H7 (cell line): Measurements from ENCODE around the gene GMDS. TPM values are rescaled to one million over a fixed set of nuclear protein-coding genes. Genes with fewer than 3 reads are reported as not detected.
A peak's percentile ranks its signal among the peaks of the same experiment; 100 is the strongest.

Experiments
- DNase-seq: peaks from one replicate; pipeline ENCODE4 v3.0.0; 2012
- H3K27me3 ChIP-seq: 2 replicates; pipeline ENCODE4 v1.6.0; 2011; ENCODE audit warnings: mild to moderate bottlenecking, low read length; ENCODE audit not compliant: control insufficient read depth, insufficient read depth
- H3K36me3 ChIP-seq: replicated peaks from 2 replicates; pipeline ENCODE4 v1.5.1; 2011; ENCODE audit warnings: low read length; ENCODE audit not compliant: control insufficient read depth, insufficient read depth
- H3K4me3 ChIP-seq: 2 replicates; pipeline ENCODE4 v1.5.1; 2011; ENCODE audit warnings: low read depth, mild to moderate bottlenecking, control low read depth, low read length, moderate library complexity; ENCODE audit not compliant: insufficient read depth
- total RNA-seq: library from RNA; depleted of rRNA; stranded (reverse); fragments of >200 nt; shearing (Covaris generic); gene quantifications from 2 replicates; pipeline ENCODE4 v1.2.3, GENCODE V29; 2014

GMDS gene
- total RNA-seq, 1 experiment from 2014 or later, result 9.0 TPM

DNA sequence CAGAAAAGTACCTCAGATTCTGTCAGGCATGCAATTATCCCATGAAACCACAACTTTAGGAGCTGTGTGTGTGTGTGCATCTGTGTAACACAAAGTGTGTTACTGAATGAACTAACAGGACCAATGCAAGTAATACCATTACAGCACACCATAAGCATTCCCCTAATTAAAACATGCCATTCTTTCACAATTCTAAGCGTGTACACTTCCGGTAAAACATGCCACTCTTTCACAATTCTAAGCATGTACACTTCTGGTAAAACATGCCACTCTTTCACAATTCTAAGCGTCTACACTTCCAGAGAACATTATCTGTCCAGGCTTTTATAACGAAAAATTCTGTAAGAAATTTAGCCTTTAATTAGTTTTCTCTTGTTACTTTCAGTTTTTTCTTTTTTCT lies 238.2 kb downstream of the GMDS start:
- no peaks in the 10 kb centered on the region for H3K36me3 ChIP-seq
- DNase-seq, result no peak
- no peaks in the 10 kb centered on the region for H3K27me3 ChIP-seq

DNA sequence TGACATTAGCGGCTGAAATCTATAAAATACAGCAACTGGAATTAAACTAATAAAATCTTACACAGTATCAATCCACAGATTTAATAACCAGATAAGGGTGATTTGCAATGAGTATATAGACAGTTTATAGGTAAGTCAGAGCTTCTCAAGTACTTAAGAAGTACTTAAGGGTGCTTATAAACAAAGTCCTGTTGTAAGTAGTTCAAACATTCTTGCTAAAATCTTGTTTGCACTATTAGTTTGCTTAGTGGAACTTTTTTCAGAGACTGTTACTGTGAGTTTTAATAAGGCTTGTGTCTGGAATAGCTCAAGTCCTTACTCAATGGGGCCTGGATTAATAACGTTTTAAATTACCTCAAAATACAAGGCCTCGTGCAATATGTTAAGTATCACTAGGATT lies 240.5 kb downstream of the GMDS start:
- H3K27me3 ChIP-seq, result no peaks in the 10 kb centered on the region
- H3K36me3 ChIP-seq, result no peaks in the 10 kb centered on the region
- no peak overlapping the region for H3K4me3 ChIP-seq
- no peak for DNase-seq

More for the DNA sequence above, 238.2 kb downstream of the GMDS start:
- no peak overlapping the region for H3K4me3 ChIP-seq

DNA sequence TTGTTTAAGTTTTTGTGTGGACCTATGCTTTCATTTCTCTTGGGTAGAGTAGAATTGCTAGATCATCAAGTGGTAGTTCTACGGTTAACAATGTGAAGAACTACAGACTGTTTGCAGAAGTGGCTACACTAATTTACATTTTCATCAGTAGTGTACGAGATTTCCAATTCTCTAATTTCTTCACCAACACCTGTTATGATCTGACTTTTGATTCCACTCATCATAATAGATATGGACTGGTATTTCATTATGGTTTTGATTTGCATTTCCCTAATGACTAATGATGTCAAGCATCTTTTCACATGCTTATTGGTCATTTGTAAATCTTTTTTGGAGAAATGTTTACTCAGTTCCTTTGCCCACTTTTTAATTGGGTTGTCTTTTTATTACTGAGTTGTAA lies 244.4 kb downstream of the GMDS start:
- no peak for DNase-seq
- no peaks in the 10 kb centered on the region for H3K27me3 ChIP-seq
- no peaks in the 10 kb centered on the region for H3K36me3 ChIP-seq
- no peak overlapping the region for H3K4me3 ChIP-seq

DNA sequence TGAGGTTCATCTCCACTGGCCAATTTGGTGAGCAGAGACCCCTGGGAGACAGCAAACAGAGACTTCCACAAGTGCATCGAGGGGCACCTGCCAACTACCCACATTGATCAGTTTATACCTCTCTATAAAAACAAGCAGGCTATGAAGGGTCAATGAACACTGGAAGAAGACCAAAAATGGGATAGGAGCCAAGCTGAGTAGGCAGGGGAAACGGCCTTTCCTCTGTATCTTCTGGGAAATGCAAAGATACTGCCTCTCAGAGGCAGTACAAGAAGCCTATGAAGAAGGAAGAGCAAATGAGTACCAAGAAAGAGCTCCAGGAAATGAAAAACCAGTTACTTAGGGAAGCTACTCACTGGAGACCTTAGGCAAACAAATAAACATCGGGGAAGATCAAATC lies 247.7 kb downstream of the GMDS start:
- no peak overlapping the region for H3K4me3 ChIP-seq
- H3K27me3 ChIP-seq, result no peaks in the 10 kb centered on the region
- DNase-seq, result no peak
- no peaks in the 10 kb centered on the region for H3K36me3 ChIP-seq

DNA sequence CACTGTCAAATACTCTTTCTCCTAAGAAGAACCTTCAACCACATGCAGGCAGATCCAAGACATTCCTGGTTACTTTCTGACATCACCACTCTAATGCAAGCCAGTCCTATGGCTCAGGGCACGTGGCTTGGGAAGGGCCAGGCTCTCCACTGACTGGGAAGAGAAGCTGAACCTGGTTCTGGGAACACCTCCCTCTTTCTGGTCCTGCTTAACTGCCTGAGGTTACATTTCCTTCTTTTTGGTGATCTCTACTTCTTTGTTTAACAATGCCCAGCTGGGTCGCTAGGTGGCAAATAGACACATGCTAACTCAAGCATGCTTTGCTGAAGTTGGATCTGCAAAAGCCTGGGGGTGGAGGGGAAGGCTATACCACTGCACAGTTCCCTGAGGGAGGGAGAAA lies 249.8 kb downstream of the GMDS start:
- H3K4me3 ChIP-seq, result no peak overlapping the region
- no peaks in the 10 kb centered on the region for H3K27me3 ChIP-seq
- no peaks in the 10 kb centered on the region for H3K36me3 ChIP-seq
- DNase-seq, result no peak

DNA sequence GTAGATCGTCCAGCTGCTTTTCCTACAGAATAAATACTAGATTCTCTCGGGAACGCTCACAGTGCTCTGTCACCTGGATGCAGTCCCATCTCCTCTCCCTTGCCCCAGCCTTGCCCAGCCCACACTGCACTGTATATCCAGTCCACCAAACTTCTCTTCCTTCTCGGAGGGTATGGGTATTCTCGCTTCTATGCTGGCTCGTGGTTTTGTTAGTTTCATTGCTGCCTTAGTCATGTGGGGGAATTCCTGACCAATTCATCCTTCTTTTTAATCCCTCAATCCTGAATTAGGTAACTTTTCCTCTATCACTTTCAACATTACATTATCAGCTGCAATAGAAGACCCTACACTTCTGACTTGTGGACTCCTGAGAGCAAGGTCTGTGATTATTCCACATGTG lies 252.4 kb downstream of the GMDS start:
- no peaks in the 10 kb centered on the region for H3K36me3 ChIP-seq
- H3K27me3 ChIP-seq, result no peaks in the 10 kb centered on the region
- DNase-seq, result no peak
- H3K4me3 ChIP-seq, result no peak overlapping the region

DNA sequence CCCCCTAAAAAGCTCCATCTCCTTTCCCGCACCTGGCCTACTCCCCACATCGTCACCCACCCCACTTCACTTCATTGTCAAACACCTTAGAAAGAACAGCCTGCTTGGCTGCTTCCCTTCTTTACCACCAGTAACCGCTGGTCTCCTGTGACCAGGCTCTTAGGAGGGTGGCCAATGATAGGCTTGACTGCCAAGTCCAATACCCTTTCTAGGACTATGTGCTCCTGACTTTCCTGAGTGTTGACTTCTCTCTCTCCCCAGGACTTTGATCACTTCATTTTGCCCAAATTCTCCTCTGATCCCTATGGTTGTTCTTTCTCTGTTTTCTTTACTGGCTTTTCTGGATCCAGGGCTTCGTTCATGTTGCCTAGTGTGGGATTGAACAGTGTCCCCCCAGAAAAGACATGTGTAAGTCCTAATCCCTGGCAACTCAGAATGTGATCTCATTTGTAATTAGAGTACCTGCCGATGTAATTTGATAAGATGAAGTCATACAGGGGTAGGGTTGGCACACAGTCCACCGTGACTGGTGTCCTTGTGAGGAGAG lies 254.0 kb downstream of the GMDS start:
- DNase-seq, result no peak
- no peaks in the 10 kb centered on the region for H3K27me3 ChIP-seq
- no peaks in the 10 kb centered on the region for H3K36me3 ChIP-seq
- H3K4me3 ChIP-seq, result no peak overlapping the region

DNA sequence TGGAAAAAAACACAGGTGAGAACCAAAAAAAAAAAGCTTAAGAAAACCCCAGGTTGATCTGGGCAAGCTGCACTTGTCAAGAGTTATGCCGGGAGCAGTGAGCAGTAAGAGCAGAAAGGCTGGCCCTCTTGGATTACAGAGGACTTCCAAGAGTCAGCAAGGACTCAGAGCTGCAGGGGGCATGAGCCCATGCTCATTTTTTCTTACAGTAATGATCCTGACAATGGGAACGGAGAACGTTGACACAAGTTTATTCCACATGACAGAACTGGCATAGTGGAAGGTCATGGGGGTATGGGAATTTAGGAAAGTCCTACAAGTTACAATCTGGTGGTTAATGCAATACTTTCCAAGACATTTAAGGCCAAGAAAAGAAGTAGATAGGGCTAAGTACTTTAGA lies 256.6 kb downstream of the GMDS start:
- no peak for DNase-seq
- Histone ChIP-seq H3K27me3 (no peaks in the 10 kb centered on the region), H3K36me3 (no peaks in the 10 kb centered on the region), H3K4me3 (no peak overlapping the region)

DNA sequence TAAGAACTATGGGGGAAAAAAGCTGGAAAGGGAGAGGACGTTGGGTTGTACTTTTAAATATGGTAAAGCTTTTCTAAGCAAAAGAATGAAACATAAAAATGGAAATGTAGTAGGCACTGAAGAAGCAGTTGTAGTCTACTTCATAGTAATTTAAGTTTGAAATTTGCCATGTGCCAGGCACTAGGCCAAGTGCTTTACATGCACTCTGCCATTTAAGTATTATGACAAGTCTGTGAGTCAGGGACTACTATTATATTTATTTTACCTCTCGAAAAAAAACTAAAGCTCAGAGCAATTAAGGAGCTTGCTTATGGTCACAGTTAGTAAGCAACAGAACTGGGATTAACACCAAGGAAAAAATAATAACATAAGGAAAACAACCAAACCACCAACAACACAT lies 257.8 kb downstream of the GMDS start:
- Histone ChIP-seq H3K27me3 (no peaks in the 10 kb centered on the region), H3K36me3 (no peaks in the 10 kb centered on the region), H3K4me3 (no peak overlapping the region)
- DNase-seq, result no peak

DNA sequence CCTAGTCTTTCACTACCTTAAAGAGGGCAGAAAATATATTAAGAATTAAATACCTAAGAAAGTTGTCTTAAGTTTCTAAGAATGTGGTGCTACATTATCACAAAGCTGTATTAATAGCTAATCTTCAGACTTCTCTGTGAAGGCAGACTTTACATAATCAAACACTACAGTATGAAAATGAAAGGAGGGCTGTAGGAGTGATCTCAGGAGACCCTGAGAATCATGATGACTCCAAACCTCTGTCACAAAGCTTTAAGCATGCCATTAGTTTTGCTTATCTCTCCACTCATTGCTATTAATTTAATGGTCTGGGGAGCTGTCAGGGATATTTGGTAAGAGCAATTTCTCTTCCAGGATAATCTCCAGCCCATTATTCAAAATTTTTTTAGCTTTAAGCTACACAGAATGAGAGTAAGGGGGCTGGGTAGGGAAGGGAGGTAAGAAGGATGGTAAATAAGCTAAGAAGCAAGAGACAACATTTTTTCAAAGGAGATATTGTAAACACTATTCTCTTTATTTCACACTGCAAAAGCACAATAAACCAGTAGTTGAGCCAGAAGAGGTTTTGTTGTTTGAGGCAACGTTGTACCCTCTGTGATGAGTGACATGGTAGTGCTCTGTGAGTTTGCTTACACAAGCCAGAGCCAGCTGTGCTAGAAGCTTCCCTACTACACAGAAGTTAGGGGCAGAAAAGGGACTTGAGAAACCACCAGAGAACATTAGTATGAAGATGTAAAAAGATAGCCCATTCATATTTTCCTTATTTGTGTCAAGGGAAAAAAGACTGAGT lies 258.8 kb downstream of the GMDS start:
- no peak for DNase-seq
- Histone ChIP-seq H3K36me3 (no peaks in the 10 kb centered on the region), H3K27me3 (no peaks in the 10 kb centered on the region), H3K4me3 (no peak overlapping the region)

DNA sequence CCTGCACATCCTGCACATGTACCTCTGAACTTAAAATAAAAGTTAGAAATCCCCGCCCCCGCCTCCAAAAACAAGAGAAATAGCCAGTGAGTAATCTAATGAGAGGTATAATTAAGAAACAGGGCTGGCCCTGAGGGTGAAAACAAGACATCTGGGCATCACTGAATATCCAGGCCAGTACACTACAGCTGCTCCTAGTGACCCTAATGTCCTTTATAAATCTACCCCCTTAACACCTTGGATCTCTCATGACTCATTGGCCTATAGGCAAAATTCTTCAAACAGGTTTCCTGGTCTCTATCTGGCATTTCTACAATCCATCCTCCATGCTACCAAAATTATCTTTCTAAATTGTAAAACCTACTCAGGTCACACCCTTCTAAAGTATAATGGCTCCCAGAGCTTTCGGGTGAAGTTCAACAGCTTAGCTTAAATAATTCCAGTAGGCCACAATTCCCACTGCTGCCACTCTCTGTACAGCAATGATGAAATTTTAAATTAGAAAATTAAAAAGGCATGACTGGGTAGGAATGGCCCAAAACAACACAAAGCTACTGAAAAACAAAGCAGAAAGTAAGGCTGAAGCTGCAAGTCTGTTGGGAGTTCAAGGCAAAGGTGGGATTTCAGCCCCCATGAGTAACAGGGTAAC lies 260.9 kb downstream of the GMDS start:
- no peaks in the 10 kb centered on the region for H3K36me3 ChIP-seq
- H3K4me3 ChIP-seq, result no peak overlapping the region
- no peak for DNase-seq
- H3K27me3 ChIP-seq, result no peaks in the 10 kb centered on the region

DNA sequence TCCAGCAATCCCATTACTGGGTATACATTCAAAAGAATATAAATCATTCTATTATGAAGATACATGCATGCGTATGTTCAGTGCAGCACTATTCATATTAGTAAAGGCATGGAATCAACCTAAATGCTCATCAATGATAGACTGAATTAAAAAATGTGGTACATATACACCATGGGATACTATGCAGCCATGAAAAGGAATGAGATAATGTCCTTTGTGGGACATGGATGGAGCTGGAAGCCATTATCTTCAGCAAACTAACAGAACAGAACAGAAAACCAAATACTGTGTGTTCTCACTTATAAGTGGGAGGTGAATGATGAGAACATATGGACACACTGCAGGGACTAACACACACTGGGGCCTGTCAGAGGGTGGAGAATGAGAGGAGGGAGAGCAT lies 261.6 kb downstream of the GMDS start:
- Histone ChIP-seq H3K27me3 (no peaks in the 10 kb centered on the region), H3K4me3 (no peak overlapping the region)

DNA sequence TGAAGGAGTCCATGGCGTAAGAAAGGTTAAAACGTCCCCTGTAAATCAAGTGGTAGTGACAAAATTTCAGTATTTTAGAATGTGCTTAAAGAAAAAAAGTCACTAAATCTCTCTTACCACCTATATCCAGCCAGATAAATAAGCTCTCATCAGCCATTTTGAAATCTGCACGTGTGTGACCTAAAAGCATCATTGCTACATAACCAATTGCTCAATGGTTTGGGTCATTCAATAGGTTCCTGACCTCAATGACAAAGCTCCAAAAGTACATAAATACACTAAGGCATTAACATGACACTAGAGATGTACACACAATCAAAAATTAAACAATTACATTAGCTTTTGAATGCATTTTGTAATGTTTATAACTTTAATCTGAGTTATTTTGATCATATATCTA lies 272.4 kb downstream of the GMDS start:
- H3K27me3 ChIP-seq, result no peaks in the 10 kb centered on the region
- no peaks in the 10 kb centered on the region for H3K36me3 ChIP-seq
- no peak for DNase-seq
- no peak overlapping the region for H3K4me3 ChIP-seq

More for the DNA sequence above, 261.6 kb downstream of the GMDS start:
- no peaks in the 10 kb centered on the region for H3K36me3 ChIP-seq
- no peak for DNase-seq

DNA sequence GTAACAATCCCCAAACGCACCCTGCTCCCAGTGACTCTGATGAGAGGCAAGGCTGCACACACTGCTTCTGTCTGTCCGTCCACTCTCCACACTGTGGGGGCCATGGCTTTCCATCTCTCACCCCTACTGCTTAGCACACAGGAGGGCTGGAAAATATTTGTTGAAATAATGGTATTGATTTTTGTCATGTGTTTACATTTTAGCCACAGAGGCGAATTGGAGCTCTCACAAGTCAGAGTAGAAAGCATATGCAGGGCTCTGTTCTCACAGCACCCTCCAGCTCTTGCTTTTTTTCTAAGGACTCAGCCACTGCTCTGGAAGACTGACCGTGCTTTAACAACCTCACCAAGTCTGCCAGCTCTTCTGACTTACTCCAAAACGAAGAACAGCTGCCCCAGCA lies 273.8 kb downstream of the GMDS start:
- DNase-seq, result no peak
- Histone ChIP-seq H3K4me3 (no peak overlapping the region), H3K36me3 (no peaks in the 10 kb centered on the region), H3K27me3 (no peaks in the 10 kb centered on the region)

DNA sequence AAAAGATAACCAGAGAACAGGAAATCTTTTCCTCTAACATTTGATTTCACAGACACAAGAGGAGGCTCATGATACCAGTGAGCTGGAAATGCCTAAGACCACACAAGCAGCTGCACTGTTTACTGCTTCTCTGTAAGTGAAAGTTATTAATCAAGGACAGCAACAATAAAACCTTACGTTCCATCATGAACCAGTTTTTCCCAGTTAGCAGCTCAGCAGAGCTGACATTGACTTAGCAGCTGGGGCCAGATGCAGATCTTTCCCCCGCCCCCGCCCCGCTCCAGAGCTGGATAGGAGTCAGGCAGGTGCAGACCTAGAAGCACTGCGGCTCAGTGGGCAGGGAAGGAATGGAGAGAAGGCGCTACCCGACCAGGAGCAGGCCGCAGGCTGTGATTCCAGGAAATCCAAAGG lies 275.2 kb downstream of the GMDS start:
- Histone ChIP-seq H3K36me3 (no peaks in the 10 kb centered on the region), H3K27me3 (no peaks in the 10 kb centered on the region), H3K4me3 (no peak overlapping the region)
- peak; percentile 19 for DNase-seq
